Kidney tubule cell (primary cell): ENCODE measurements around the gene LMOD1.

Experiments used
- DNase-seq: peaks from one replicate; pipeline ENCODE4 v3.0.0-alpha.2; 2018; ENCODE audit warnings: low spot score

The LMOD1 gene

GRCh38 chr1:201891451-201892045, 54.8 kb downstream of the LMOD1 start:
- no peak for DNase-seq

- DNase-seq: no peak
These were observed 55.4 kb downstream of the LMOD1 start for GRCh38 chr1:201890806-201891450.

- DNase-seq: no peak
These were observed 56.1 kb downstream of the LMOD1 start for GRCh38 chr1:201890223-201890622.

GRCh38 chr1:201889090-201889968, 57.0 kb downstream of the LMOD1 start:
- no peak for DNase-seq

- peak; percentile 82 for DNase-seq
These were observed 57.9 kb downstream of the LMOD1 start, which contains the start of gene SHISA4 for GRCh38 chr1:201888282-201889089. Gene SHISA4 (plus strand): TSS chr1:201888898. CDS start chr1:201888995, 97 bp downstream.

- no peak for DNase-seq
These were observed 59.1 kb downstream of the LMOD1 start for GRCh38 chr1:201887116-201887866.

GRCh38 chr1:201886103-201886885, 60.1 kb downstream of the LMOD1 start:
- DNase-seq: no peak

GRCh38 chr1:201885531-201886075, 60.7 kb downstream of the LMOD1 start:
- peak; percentile 64 for DNase-seq

- no peak for DNase-seq
These were observed 61.9 kb downstream of the LMOD1 start for GRCh38 chr1:201884425-201884824.

GRCh38 chr1:201883786-201884185, 62.6 kb downstream of the LMOD1 start:
- DNase-seq: peak; percentile 35

- DNase-seq: no peak
These were observed 63.1 kb downstream of the LMOD1 start for GRCh38 chr1:201883266-201883665.

- DNase-seq: peak; percentile 78
These were observed 63.6 kb downstream of the LMOD1 start for GRCh38 chr1:201882665-201883132.

- DNase-seq: no peak
These were observed 64.7 kb downstream of the LMOD1 start for GRCh38 chr1:201881617-201882016.

- DNase-seq: no peak
These were observed 65.3 kb downstream of the LMOD1 start for GRCh38 chr1:201880928-201881571.

- DNase-seq: peak; percentile 63
These were observed 68.4 kb downstream of the LMOD1 start for GRCh38 chr1:201877877-201878401.

GRCh38 chr1:201876148-201876818, 70.1 kb downstream of the LMOD1 start:
- DNase-seq: no peak

GRCh38 chr1:201874672-201875071, 71.7 kb downstream of the LMOD1 start:
- no peak for DNase-seq

GRCh38 chr1:201870397-201870796, 76.0 kb downstream of the LMOD1 start:
- no peak for DNase-seq

- no peak for DNase-seq
These were observed 84.9 kb downstream of the LMOD1 start for GRCh38 chr1:201861448-201861847.
